Ishikawa (cell line): Measurements from ENCODE around the gene TBC1D24.

ENCODE experiments used
- MAX ChIP-seq: IDR thresholded peaks from 2 replicates; pipeline ENCODE4 v1.6.1; 2012
- TAF1 ChIP-seq: IDR thresholded peaks from 2 replicates; pipeline ENCODE4 v1.6.1; 2012; ENCODE audit warnings: low read depth, mild to moderate bottlenecking
- TEAD4 ChIP-seq: IDR thresholded peaks from 2 replicates; pipeline ENCODE4 v1.6.1; 2012

- TF ChIP-seq TAF1 (no peak), MAX (no peak), TEAD4 (no peak)
Measured at GRCh38 chr16:2512735-2513404, 37.9 kb downstream of the TBC1D24 start.
